ENCODE data around the gene HSPA12B. TPM values are rescaled to one million over a fixed set of nuclear protein-coding genes. Genes with fewer than 3 reads are reported as not detected.

Gene HSPA12B
- total RNA-seq, 1 donor from 2014 or later: 28.0 TPM

DNA sequence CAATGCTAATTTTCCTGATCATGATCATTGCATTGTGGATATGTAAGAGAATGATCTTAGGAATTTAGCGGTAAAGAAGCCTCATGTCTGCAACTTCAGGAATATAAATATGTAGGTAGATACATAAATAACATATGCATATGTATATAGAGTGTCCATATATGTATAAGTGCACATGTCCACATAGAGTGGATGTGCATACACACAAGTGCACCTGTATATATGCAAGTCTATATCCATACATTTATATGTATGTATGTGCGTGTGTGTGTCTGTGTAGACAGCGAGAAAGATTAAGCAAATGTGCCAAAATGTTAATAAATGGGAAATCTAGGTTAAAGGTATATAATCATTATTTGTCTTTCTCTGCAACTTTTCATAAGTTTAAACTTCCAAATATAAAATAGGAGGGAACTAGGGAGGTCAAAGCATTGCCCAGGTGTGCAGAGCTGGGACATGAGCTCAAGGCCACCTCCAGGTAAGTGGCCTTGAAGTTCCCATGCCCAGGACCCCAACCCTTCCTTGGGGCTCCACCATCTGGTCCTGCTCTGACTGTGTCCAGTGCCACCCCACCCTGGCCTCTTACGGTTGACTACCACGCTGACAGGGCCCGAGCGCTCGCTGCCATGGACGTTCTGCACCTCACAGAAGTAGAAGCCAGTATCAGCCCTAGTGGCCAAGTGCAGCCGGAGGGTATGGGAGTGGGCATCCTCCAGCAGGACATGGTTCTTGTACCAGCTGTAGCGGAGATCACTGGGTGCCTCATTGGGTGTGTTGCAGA, 29.7 kb upstream of the HSPA12B start:
- DNase-seq (ENCODE audit: low spot score): no peak

DNA sequence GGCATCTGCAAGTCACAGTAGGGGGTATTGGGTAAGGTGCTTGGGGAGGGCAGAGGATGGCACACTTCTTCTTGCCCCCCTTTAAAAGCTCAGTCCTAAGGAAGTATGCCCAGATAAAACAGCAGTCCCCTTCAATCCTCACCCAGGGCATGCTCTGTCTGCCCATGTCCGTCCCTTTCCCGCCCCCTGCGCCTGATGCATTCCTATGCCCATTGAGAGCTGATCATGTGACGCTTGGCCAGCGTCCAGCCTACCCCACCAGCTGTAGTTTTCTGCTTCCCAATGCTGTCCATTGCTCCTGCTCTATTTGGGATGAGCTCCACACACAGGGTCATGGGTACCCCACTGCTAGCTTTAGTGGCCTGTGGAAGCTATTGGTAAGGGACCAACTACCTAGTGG, 28.4 kb upstream of the HSPA12B start:
- no peak for DNase-seq (ENCODE audit: low spot score)

DNA sequence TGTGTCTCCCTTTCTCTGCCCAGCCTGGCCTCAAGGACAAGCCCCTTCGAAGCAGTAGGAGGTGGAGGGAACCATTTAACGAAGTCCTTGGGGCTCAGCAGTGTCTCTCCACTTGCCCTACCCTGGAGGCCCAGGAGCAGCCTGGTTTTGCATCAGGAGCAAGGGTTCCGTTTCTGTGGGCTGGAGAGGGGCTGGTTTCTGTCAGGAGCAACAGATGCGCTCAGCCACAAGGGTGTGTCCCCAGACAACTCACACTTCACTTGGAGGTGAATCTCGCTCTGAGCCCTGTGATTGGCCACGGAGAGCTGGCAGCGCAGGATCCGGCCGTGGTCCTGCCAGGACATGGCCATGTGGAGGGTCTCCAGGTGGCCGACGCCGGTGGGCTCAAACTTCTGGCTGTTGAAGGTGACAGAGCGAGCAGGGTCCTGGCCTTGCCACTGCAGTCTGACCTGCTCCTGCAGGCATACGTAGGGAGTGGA, 27.0 kb upstream of the HSPA12B start:
- DNase-seq (ENCODE audit: low spot score): no peak

DNA sequence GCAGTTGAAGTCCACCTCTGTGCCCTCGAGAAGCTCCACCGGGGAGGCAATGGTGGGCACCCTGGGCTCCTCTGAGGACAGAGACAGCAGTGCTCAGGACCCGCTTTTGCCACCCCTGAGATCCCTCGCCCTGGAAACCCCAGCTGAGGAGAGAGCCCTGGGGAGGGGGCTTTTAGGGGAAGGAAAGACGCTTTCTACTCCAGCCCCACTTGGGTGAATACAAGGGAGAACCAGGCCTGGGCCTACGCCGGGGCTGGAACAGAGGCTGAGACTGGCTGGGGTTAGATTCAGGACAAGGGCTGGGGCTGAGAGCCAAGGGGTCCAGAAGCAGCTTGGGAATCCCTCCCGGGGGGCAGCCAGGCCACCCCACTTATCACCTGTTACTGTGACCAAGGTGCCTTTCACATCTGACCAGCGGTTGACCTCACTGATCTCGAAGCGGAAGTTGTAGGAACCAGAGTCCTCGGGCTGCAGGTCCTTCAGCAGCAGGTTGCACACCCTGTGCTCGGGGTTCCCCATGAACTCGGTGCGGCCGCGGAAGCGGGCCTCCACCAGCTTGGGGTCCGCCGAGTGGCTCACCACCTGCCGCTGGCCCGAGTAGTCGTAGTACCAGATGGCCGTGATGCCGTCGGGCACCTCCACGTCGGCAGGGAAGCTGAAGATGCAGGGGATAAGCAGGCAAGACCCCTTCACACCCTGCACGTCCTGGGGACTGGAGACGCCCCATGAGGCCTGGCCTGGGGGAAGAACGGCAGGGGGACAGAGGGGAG, 26.3 kb upstream of the HSPA12B start:
- no peak for DNase-seq (ENCODE audit: low spot score)

DNA sequence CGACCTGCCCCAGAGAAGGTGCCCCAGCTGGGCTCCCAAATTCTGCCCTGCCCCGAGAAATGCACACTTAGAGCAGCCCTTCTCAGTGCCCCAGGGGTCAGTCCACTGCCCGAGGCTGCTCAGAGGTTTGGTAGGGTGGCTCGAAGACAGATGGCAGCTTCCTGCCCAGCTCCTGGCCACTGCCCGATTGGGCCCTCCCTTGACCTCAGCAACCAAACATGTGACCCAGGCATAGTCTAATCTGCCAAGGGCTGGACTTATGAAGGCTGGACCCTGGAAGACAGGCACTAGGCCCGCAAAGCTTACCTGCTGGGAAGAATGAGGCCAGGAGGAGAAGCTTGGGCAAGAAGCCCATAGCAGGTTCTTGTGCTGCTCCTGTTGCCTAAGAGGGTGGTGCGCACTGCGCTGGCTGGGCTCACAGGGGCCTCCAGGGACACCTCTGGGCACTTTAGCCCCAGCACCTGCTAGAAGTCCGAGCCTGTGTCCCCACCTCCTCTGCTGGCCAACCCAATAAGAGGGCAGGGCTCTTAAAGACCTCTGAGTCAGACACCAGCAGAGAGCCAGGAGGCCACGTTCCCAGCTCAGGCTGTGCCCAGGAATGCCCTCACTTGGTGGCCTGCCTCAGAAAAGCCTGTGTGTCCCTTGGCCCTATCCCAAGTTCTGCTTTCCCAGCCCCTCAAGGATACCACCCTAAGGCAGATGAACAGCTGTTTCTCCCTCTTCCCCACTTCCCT, 25.5 kb upstream of the HSPA12B start:
- no peak for DNase-seq (ENCODE audit: low spot score)

DNA sequence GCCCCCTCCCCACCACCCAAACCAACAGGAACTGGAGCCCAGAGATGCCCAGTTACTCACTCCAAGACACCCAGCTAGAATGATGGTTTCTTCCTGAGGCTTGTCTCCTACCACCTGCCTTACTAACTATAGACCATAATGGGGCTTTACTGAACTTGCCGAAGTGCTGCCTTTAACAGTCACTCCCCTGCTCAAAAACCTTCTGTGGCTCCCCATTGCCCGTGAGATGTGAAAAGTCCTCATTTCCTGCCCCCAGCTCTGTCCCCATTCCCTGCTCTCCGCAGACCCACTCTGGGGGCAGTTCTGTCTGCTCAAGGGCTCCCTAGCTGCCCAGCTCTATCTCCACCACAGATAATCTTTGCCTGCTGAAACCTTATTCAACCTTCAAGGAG, 25.0 kb upstream of the HSPA12B start:
- no peak for DNase-seq (ENCODE audit: low spot score)

DNA sequence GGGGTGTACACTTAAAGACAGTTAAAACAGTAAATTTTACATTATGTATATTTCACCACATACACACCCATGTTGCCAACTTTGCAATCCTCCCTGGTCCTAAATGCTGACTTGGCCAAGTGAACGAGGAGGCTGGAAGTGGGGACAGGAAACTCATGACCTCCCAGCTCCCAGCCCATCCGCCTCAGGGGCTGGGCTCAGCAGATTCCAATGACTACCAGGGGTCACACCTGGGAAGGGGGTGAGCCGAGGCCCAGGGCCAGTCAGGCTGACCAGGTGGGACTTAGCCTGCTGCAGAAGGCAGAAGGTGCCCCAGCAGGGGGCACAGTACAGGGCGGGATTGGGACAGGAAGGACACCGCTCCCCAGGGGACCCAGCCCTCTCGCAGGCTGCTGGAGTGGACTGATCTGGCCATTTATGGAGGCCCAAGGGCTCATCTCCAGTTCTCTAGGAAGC, 22.4 kb upstream of the HSPA12B start:
- peak; percentile 81 for DNase-seq (ENCODE audit: low spot score)

DNA sequence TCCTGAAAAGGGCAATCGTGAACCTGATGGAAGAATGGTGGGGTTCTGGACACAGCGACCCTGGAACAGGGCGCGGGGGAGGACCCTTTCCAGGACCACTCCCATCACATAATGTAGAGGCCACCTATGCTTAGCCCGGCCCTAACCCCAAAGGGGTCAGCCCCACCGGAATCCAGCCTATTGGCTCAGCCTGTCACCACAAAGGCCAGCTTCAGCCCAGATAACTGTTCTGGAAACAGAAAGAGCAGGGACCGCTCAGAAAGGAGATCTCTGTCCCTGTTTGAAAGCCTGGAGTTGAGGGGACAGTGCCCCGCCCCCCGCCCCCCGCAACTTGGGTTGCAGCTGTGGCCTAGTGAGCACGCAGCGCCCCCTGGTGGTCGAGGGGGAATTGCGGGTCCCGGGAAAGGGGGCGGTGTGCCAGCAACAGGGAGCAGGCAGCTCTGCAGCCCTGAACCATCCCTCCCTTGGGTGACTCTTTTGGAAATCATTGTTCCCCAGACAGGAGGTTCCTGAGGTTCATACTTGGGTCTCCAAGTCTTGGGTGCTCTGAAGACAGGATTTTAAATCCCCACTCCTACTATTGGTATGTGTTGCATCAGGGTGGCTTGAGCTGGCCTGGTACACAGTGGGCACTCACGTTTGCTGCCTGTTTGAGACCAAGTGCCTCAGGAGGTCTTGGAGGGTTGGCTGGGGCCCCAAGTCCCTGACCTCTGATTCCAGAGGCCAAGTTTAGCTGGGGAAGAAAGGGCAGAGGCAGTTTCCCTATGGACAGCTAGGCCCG, 21.6 kb upstream of the HSPA12B start:
- peak; percentile 93 for DNase-seq (ENCODE audit: low spot score)

DNA sequence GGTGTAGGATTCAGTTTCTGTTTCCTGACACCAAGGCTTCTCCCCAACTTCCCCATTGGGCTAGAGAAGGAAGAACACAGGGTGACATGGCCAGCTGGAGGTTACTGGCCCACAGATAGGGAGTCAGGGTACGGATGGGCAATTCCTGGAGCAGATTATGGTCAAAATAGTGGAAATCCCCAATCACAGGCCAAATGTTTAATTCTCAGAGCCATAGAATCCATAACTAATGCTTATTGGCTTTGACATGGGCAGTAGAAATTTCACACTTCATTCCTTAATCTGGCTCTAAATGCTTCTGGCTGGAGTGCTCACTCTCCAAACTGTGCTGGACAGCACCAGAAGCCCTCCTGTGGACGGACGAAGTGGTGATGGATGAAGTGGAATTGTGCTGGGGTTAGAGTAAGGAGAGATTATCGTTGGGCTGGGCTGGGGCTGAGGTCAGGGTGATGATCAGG, 21.0 kb upstream of the HSPA12B start:
- no peak for DNase-seq (ENCODE audit: low spot score)

DNA sequence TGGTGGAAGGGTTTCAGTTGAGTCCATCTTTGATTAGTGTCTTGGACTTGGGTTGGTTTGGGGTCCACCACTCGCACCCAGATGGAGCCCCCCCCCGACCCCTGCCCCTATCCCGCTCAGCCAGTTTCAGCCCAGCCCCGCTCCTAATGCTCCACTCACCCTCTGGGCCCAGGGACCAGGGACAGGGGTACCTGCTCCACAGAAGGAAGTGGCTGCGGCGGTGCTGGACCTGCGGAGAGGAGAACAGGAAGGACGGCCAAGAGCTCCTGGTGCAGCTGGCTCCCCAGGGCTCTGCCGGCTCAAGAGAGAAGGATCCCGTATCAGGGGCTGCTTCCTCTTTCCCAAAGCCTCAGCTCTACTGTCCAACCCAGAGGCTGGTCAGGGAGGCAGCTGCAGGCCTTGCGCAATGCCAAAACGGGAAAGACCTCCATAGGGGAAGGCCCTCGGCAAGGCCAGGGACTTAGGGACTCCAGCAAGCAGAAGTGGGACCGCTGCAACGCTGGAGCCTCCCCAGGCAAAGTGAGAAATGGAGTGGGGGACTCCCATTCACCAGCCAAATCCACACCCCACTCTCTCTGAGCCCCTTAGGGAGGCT, 20.1 kb upstream of the HSPA12B start, which contains the start of gene SIGLEC1:
Gene SIGLEC1 (minus strand): TSS at position 322 of the 595 bp plus-strand sequence. CDS start 5,472 bp downstream, outside the sequence.
- no peak for DNase-seq (ENCODE audit: low spot score)

DNA sequence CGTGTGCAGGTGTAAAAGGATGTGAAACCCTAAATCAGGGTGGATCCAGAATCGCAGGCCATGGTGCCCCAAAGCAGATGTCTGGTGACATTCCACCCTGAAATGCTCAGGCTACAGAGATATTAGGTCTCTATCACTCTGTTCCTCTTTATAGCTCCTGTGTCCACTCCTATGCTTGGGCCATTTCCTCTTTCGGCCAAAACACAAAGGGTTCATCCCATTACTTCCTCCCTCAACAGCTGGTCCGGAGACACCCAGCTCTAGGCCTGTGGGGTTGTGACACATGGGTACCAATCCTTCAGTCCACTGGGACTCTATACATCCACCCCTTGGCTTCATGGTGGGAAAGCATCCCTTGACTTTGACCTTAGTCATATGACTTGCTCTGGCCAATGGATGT, 18.4 kb upstream of the HSPA12B start:
- no peak for DNase-seq (ENCODE audit: low spot score)

DNA sequence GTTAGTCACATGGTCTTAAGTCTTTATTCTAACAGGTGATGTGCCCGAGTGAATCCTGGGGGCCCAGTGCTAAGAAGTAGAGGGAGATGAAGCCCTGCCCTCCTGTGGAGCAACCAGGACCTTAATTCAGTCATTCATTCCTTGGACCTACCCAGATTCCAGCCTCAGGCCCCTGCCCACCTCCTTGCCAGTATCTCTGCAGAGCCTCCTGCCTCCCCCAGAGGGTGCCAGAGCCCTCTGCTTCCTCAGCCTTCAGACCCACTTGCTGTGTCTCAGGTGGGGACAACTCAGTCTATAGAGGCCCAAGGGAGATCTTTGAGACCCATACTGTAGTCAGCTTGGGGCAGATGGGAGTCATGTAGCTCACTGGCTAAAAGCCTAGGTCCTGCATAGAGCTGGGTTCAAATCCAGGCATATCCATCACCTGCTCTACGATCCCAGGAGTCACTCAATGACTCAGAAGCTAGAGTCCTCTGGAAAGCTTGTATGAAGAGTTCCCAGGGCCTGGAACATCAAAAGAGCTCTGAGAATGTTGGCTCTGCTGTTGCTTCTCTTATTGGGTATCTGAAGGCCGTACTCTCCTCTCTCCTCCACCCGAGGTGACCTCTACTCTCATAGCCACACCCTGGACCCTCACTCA, 16.2 kb upstream of the HSPA12B start:
- no peak for DNase-seq (ENCODE audit: low spot score)

DNA sequence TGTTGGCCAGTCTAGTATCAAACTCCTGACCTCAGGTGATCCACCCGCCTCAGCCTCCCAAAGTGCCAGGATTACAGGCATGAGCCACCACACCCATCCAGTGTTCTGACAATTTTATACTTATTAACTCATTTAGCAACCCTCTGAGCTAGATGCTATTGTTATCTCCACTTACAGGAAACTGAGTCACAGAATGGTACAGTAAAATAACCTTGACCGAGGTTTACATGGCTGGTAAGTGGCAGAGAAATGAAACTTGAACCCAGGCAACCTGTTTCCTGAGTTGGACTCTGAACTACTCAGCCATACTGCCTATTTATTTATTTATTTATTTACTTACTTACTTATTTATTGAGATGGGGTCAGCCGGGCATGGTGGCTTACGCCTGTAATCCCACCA, 13.4 kb upstream of the HSPA12B start:
- no peak for DNase-seq (ENCODE audit: low spot score)

DNA sequence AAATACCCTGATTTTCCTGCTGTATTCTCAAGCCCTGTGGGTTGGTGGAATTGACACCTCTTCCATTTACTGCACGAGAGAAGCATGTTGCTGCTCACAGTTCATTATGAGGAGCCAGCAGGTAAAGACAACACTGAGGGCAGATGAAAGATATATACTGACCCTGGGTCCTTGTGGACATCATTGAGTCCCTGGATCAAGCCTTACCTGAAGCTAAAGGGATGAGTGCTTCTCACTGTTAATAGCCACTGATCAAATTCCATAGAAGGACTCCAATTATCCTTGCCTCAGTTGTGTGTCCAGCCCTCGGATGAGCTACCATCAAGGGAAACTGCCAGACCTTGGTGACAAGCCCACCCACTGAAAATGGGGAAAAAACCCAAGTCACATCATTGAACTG, 12.4 kb upstream of the HSPA12B start:
- no peak for DNase-seq (ENCODE audit: low spot score)

DNA sequence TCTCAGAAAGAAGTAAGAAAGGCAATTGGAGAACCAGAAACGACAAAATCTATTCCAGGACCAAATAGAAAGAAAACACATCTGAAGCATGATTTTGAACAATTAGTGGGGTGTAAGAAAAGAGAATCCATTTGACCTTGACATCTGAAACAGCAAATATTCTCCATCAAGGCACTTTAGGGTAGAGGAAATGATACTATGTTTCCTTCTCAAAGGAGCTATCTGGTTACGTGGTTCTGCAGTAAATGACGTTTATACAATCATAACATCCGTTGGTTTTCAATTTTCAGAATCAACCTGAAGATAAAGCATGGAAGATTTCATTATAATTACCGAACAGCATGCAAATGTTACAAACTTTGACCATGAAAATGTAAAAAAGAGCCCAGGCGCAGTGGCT, 11.9 kb upstream of the HSPA12B start:
- DNase-seq (ENCODE audit: low spot score): no peak

DNA sequence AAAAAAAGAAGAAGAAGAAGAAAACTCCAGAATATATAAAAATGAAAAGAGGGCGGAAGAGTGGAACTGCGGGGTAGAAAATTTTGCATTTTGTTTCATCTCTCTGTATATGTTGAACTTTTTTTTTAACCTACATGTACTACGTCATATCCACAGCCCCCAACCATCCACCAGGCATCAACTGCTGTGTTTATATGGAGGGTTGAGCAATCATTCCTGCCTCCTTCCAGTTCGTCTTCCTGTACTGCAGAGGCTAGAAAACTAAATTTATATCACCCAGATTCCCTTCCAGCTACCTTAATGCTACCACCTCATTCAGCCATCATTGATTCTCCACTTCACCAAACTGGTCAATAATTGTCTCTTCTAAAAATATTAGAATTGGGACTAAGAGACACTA, 10.6 kb upstream of the HSPA12B start:
- DNase-seq (ENCODE audit: low spot score): no peak

DNA sequence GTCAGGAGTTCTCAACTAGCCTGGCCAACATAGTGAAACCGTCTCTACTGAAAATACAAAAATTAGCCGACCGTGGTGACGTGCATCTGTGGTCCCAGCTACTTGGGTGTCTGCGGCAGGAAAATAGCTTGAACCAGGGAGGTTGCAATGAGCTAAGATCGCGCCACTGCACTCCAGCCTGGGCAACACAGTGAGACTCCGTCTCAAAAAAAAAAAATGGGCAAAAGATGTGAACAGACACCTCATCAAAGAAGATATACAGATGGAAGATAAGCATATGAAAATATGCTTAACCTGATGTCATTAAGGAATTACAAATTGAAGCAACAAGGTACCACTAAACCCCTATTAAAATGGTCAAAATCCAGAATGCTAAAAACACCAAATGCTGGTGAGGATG, 9.2 kb upstream of the HSPA12B start:
- no peak for DNase-seq (ENCODE audit: low spot score)

DNA sequence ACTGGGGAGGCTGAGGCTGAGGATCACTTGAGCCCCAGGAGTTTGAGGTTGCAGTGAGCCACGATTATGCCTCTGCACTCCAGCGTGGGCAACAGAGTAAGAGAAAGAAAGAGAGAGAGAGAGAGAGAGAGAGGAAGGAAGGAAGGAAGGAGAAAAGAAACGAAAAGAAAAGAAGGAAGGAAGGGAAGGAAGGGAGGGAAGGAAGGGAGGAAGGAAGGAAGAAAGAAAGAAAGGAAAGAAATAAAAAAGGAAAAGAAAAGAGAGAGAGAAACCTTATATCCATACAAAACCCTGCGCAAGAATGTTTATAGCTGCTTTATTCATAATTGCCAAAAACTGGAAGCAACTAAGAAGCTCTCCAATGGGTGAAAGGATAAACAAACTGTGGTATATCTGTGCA, 8.1 kb upstream of the HSPA12B start:
- no peak for DNase-seq (ENCODE audit: low spot score)

DNA sequence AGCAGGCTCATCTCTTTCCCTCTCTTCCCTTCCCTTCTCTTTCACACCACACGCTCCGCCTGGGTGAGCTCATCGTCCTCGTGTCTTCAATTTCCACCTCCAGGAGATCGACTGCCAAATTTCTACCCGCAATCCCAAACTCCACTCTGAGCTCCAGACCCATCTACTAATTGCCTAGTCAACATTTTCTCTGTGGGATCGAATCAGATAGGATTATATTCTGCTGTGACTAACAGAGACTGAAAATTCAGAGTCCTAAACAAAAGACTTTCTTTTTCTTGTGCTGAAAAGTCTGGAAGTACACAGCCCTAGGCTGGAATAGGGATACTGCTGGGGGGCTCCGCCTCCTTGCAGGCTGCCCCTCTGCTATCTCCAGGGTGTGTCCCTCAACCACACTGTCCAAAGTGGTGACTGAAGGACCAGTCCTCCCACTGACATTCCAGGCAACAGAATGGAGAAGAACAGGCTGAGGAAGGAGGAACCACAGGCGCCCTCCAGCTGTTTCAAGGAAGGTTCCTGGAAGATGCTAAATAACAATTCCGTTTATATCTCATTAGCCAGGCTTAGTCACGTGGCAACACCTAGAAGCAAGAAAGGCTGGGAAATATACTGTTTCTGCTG, 5.0 kb upstream of the HSPA12B start:
- DNase-seq (ENCODE audit: low spot score): no peak
